ENCODE results near the gene TMEM186. TPM values are rescaled to one million over a fixed set of nuclear protein-coding genes. Genes with fewer than 3 reads are reported as not detected.

TMEM186 gene
- total and polyA plus RNA-seq, 2 of the 8 experiments (the other 6 are each of a cell fraction or from before 2014, with no cell fraction given), result 13.1 TPM

DNA sequence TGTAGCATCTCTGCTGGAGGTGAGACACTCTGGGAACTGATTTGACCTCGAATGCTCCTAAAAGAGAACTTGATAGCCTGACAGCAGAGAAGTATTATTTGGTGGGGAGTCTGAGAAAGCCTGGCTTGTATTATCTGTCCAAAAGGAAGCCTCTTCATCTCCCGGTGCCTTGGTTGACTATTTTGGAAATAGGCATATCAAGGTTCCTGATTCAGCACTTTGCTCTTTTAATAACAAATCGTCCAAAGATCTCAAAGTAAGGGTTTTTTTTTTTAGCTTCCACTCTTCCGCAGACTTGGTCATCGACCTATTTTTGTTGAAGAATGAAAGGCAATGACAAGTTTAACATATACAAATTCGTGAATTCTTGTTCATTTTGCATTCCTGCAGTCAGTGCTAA, 14.8 kb downstream of the TMEM186 start:
- FAIRE-seq (no peak), DNase-seq (ENCODE audit: low read depth in 1 of 2, low spot score in 2 of 2) (no peak)
- Histone ChIP-seq H4K91ac (replicated peaks; ENCODE audit: insufficient read length, low read length) (no peak overlapping the region), H3K23me2 (ENCODE audit: low read depth, low read length) (no peaks in the 10 kb centered on the region), H3K4ac (replicated peaks; ENCODE audit: insufficient read length, low read depth, low read length) (no peak overlapping the region), H2BK120ac (replicated peaks; ENCODE audit: low read depth, low read length) (no peak overlapping the region), H3K4me3 (ENCODE audit: extremely low read depth in 1 of 4, insufficient read depth in 2 of 4, low read depth in 3 of 4, low read length in 4 of 4) (no peak overlapping the region), H4K5ac (ENCODE audit: insufficient read length, low read depth, low read length) (no peak overlapping the region), H2AFZ (ENCODE audit: low read length) (no peak overlapping the region), H3K27me3 (replicated peaks in 1 of 4; ENCODE audit: control insufficient read depth in 3 of 4, extremely low read depth in 1 of 4, insufficient read depth in 3 of 4, low read length in 3 of 4) (no peaks in the 10 kb centered on the region), H3K56ac (replicated peaks; ENCODE audit: insufficient read length, low read depth, low read length) (no peak overlapping the region), H2AK5ac (ENCODE audit: low read depth, low read length) (no peak overlapping the region), H3K79me1 (ENCODE audit: low read depth, low read length) (peaks cover 2% of the 10 kb centered on the region; the same call in 1 of the 2 replicates), H2BK15ac (ENCODE audit: low read length) (no peak overlapping the region), H3K4me2 (ENCODE audit: insufficient read depth in 1 of 2, low read depth in 2 of 2, low read length in 2 of 2) (no peak overlapping the region), H2BK20ac (ENCODE audit: low read length) (no peak overlapping the region), H3K23ac (ENCODE audit: insufficient read length) (no peak overlapping the region), H3K27ac (ENCODE audit: low read depth, low read length) (no peak overlapping the region), H3K9ac (replicated peaks in 1 of 4; ENCODE audit: extremely low read depth in 1 of 4, low read depth in 3 of 4, low read length in 3 of 4) (no peak overlapping the region), H4K8ac (ENCODE audit: extremely low read depth, insufficient read depth, low read length) (no peak overlapping the region), H3K14ac (ENCODE audit: insufficient read length) (no peak overlapping the region), H3K4me1 (replicated peaks in 1 of 4; ENCODE audit: control insufficient read depth in 3 of 4, insufficient read depth in 4 of 4, low read length in 3 of 4) (no peaks in the 10 kb centered on the region; a peak in 1 of 7 replicates), H3K9me3 (ENCODE audit: insufficient read depth in 2 of 2, low read depth in 1 of 2, low read length in 1 of 2) (no peaks in the 10 kb centered on the region), H2BK5ac (ENCODE audit: low read depth, low read length) (no peak overlapping the region), H4K20me1 (replicated peaks in 1 of 2; ENCODE audit: control insufficient read depth in 1 of 2, insufficient read depth in 2 of 2, low read length in 2 of 2) (peaks cover 0 to 1% of the 10 kb centered on the region in 2 experiments), H3K79me2 (ENCODE audit: control insufficient read depth in 1 of 2, insufficient read depth in 2 of 2, low read length in 2 of 2) (no peaks in the 10 kb centered on the region), H2BK12ac (ENCODE audit: low read depth, low read length) (no peak overlapping the region), H3K36me3 (ENCODE audit: control insufficient read depth in 2 of 4, insufficient read depth in 4 of 4, low read length in 3 of 4) (peaks cover 0 to 3% (median 0%) of the 10 kb centered on the region in 4 experiments; a peak in 1 of 8 replicates), H3K18ac (ENCODE audit: extremely low read depth, low read length) (no peak overlapping the region)
- ChIA-PET POLR2A (ENCODE audit: partially characterized antibody) (interaction anchor here (1.6 kb wide), 1 partner anchor 14 kb away, joined by 3 read pairs; the partner anchor contains the start of genes PMM2 and TMEM186), CTCF (ENCODE audit: partially characterized antibody) (interaction anchor here (2.4 to 26.4 kb wide), 2 partner anchors 9 to 118 kb away, joined by 9 to 404 read pairs; partner anchors contain the start of gene ABAT)
- 87% methylated on average over 6 of the region's 6 CpGs; no CpG with 5 or more reads in 1 of the 2 experiments for WGBS, 2 experiments (ENCODE audit: extremely low coverage in 1 of 2, insufficient coverage in 1 of 2, insufficient read length in 1 of 2, insufficient replicate concordance in 2 of 2, low coverage in 1 of 2, low lambda C conversion rate in 2 of 2, missing lambda C conversion rate in 1 of 2)
- TF ChIP-seq POU5F1 (IDR thresholded peaks at IDR 0.05; ENCODE audit: low read depth, low read length) (no peak), YY1 (IDR thresholded peaks at IDR 0.05; ENCODE audit: low read depth, low read length) (no peak), CBX8 (IDR thresholded peaks at IDR 0.05; ENCODE audit: borderline replicate concordance, low read depth, low read length) (no peak), POLR2AphosphoS5 (IDR thresholded peaks at IDR 0.05; ENCODE audit: low read depth, low read length) (no peak), CHD1 (IDR thresholded peaks at IDR 0.05; ENCODE audit: low read depth, low read length) (no peak)

Measured in H1 (cell line).